ENCODE measurements around the gene WBP11.

GRCh38 chr12:14827043-14827442 is 23.8 kb upstream of the WBP11 start:
- TF ChIP-seq ZBTB43 (CRISPR knock-in tag; IDR thresholded peaks at IDR 0.05) (no peak), ATF1 (CRISPR knock-in tag; IDR thresholded peaks at IDR 0.05) (no peak), TP53 (CRISPR knock-in tag; IDR thresholded peaks at IDR 0.05) (no peak), TCF7 (CRISPR knock-in tag; IDR thresholded peaks at IDR 0.05; ENCODE audit: low read depth) (no peak), SMAD3 (CRISPR knock-in tag; IDR thresholded peaks at IDR 0.05; ENCODE audit: borderline replicate concordance) (no peak), NFE2L1 (CRISPR knock-in tag; IDR thresholded peaks at IDR 0.05) (no peak), RELA (CRISPR knock-in tag; IDR thresholded peaks at IDR 0.05; ENCODE audit: borderline replicate concordance) (no peak), ZNF512 (CRISPR knock-in tag; IDR thresholded peaks at IDR 0.05; ENCODE audit: borderline replicate concordance) (no peak), CTCF (IDR thresholded peaks at IDR 0.05) (no peak), ATF3 (CRISPR knock-in tag; conservative IDR thresholded peaks at IDR 0.05) (no peak), E2F1 (CRISPR knock-in tag; IDR thresholded peaks at IDR 0.05) (no peak), ELF4 (CRISPR knock-in tag; IDR thresholded peaks at IDR 0.05; ENCODE audit: low read depth) (no peak), MLX (CRISPR knock-in tag; IDR thresholded peaks at IDR 0.05) (no peak)
